ENCODE results near the gene NRIP1.
"Not testable (repeated sequence)": the region's sequence is repeated elsewhere in the genome, so short reads cannot be mapped to it uniquely, and the experiment has no call there.

Gene NRIP1

GRCh38 chr21:14968029-14968428 lies 96.8 kb downstream of the NRIP1 start:
- DNase-seq, result no peak

GRCh38 chr21:14964621-14965020 lies 100.2 kb downstream of the NRIP1 start:
- DNase-seq, result no peak

DNA sequence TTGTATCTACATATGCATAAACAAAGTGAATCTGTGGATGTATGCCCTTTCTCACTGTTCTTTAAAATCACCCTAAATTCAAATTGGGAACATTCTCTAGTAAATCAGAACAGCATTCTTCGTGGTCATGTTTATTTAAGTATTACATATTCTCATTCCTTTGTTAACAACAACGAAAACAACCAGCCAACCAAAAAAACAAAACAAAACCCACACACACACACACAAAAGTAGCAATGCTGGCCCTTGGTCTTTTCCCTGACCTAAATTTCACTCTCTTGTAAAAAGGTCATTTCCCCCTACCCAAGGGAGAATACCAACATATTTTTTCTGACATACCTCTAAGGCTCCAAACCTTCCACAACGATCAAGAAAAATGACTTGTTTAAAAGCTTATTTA lies 102.6 kb downstream of the NRIP1 start:
- DNase-seq, result no peak

GRCh38 chr21:14961502-14961901 lies 103.3 kb downstream of the NRIP1 start:
- no peak for DNase-seq

DNA sequence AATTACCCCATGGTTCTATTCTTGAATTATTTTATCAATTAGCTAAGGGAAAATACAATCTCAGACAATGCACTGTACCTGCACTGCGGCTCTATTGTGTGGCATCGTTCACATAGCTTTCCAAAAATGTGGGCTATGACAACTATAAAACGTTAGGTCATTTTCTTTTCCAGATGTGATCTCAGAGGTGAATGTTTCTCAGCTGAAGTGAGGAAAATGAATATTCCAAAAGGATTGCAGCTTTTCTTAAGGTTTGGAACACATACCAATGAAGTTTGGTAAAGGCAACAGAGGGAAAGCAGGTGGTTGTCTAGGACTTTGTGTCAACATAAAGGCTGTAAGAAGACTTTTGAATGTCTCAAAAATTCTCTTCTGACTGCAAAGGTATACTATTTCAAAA lies 105.5 kb downstream of the NRIP1 start:
- no peak for DNase-seq

GRCh38 chr21:14957836-14958235 lies 107.0 kb downstream of the NRIP1 start:
- DNase-seq, result no peak

DNA sequence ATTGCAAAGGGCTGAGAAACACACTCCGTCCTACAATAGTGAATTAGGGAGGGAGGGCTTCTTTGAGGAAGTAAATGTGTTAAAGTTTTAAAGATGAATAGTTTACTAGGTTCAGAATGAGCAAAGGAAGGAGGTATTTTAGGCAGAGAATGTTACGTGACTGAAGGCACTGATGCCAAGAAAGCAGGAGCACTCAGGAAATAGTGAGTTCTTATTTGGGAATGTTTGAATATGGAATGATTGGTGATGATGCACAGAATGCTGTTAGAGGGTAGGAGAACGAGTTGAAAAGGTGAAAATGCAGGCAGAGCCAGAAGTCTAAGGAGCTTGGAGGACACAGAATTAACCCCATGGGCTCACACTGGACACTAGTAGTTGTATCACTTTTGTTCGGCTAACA lies 108.0 kb downstream of the NRIP1 start:
- DNase-seq, result no peak

DNA sequence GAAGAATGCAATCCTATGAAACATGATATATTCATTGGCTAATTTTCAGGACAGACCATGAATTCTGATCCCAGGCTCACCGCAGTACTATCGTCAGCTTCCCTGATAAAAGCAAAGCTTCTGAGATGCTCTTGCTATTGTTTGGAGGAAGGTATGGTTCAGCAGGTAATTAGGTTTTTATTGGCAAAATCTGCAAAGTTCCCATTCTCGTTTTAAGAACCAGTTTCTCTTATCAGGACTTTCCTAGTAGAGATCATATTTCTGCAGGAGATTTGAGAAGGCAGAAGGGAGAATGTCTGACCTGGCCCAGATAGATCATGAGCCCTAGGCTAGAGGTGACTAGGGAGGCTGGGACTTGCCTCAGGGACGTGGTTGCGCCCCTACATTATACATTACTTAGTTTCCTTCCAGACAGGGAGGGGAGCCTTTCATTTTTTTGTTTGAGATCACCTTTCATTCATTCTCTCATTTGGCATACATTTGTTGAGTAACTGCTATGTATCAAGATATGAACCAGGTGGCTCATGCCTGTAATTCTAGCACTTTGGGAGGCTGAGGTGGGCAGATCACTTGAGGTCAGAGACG lies 108.8 kb downstream of the NRIP1 start:
- DNase-seq, result no peak

- DNase-seq, result no peak
These were observed 111.9 kb downstream of the NRIP1 start for GRCh38 chr21:14952916-14953315.

- no peak for DNase-seq
These were observed 115.2 kb downstream of the NRIP1 start for GRCh38 chr21:14949603-14950002.

GRCh38 chr21:14947613-14948160 lies 117.1 kb downstream of the NRIP1 start:
- no peak for DNase-seq

DNA sequence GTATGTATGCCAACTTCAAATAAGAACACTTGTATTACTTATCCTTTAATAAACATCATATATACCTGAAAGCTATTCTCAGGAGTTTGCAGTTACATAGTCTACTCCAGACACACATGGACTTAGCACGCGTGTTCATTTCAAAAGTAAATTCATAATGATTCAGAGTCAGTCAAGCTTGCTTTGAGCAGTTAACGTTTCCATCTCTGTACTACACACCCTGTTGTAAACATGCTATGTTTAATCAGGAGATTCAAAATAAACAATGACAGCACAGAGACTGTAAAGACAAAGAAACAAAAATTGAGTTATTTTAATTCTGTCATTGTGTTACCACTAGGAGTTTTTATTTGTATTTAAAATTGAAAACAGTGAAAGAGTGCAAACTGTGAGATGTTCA lies 119.6 kb downstream of the NRIP1 start:
- no peak for DNase-seq

GRCh38 chr21:14943616-14944015 lies 121.2 kb downstream of the NRIP1 start:
- DNase-seq, result no peak

- DNase-seq, result no peak
These were observed 121.9 kb downstream of the NRIP1 start for GRCh38 chr21:14942801-14943490.

- not testable (repeated sequence) for DNase-seq
These were observed 137.5 kb downstream of the NRIP1 start for GRCh38 chr21:14927324-14927723.

DNA sequence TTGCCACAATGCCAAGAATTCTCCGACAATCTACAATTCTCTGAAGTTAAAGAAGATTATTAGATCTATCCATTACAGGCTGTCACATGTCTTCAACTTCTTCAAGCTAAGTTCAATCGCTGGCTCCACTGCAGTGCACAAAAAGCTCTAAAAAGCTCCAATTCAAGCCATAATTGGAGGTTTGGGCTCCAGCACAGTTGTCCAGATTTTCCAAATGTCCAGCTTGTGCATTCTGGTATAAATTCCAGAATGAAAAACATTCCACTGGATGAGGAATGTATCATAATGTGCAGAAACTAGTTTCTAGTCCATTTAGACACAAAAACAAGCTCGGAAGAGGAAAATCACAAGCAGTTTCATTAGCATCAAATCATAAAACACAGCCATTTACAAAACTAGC lies 138.6 kb downstream of the NRIP1 start:
- DNase-seq, result no peak

GRCh38 chr21:14923468-14923867 lies 141.3 kb downstream of the NRIP1 start:
- DNase-seq, result no peak

DNA sequence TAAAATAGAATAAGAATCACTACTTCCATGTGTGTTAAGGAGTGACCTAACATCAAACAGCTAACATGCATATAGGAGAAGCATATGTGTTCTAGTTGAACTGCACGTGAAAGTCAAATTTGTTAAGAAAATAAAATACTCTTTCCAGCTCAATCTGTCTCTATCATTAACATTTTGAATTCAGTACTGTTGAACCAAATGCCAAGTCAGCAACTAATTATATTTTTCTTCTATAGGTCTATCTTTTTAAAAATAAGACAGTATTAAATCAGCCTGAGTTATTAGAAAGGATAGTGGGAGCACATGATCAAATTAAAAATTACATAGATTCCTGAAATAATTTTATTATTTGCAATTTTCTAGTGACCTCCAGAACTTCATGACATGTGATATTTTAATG lies 141.8 kb downstream of the NRIP1 start:
- DNase-seq, result no peak

- DNase-seq, result no peak
These were observed 146.3 kb downstream of the NRIP1 start for GRCh38 chr21:14918527-14918926.

GRCh38 chr21:14917762-14918161 lies 147.0 kb downstream of the NRIP1 start:
- no peak for DNase-seq

DNA sequence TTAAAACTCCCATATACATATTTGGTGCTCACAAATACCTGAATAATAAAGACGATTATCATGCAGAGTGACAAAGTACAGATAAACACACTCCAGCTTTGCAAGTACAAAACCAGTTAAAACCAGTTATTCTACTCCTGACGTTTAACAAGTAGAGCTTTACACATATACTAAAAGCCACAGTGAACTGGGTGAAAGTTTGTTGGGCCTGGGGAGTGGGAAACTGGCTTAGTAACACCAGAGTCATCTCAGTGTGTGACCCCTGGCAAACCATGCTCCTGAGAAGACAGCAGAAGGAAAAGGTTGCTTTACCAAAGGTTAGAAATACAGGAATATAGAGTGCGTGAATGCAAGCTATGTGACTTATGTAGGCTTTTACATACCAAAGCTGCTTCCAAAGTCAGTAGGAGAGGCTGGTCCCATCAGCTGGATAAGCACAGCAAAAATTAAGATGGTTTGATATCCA lies 148.1 kb downstream of the NRIP1 start:
- no peak for DNase-seq

DNA sequence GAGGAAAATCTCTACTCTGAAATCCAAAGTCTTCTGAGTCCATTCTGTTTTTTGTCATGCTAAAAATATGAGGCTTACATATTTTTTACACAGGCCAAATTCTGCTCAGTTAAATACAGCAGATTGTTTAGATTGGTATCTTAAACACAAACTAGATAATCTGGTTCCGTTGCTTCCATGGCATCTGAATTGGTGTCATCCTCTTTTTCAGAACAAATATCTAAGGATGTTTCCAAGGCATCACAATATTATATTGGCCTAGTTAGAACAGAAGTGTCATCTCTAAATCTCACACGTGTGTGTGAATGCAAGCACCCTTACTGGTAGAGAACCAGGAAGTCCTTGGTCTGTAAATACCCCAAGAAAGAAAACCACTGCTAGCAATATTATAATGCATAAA lies 151.2 kb downstream of the NRIP1 start:
- DNase-seq, result no peak

GRCh38 chr21:14911351-14911750 lies 153.4 kb downstream of the NRIP1 start:
- DNase-seq, result no peak

Measured in activated CD4-positive, alpha-beta T cell treated with anti-CD3 and anti-CD28 coated beads for 4 hours (primary cell).